SJCRH30 (cell line): ENCODE data around the gene TMEM25. TPM values are rescaled to one million over a fixed set of nuclear protein-coding genes. Genes with fewer than 3 reads are reported as not detected.
"Not testable (repeated sequence)": the region's sequence is repeated elsewhere in the genome, so short reads cannot be mapped to it uniquely, and the experiment has no call there.

Experiments used
- DNase-seq, 2 experiments: peaks; one replicate each; pipeline ENCODE4 v3.0.0-alpha.2; 2015 to 2020
- H3K27ac ChIP-seq: fragments of 250-450 bp; sonication (Bioruptor Pico); 2 replicates; pipeline ENCODE4 v1.5.1; 2020; ENCODE audit warnings: mild to moderate bottlenecking, moderate library complexity
- H3K27me3 ChIP-seq: fragments of 250-450 bp; sonication (Bioruptor Pico); 2 replicates; pipeline ENCODE4 v1.5.1; 2020; ENCODE audit warnings: mild to moderate bottlenecking, moderate library complexity
- H3K36me3 ChIP-seq: fragments of 250-450 bp; sonication (Bioruptor Pico); 2 replicates; pipeline ENCODE4 v1.5.1; 2020; ENCODE audit warnings: mild to moderate bottlenecking, moderate library complexity
- H3K4me1 ChIP-seq: fragments of 250-450 bp; sonication (Bioruptor Pico); 2 replicates; pipeline ENCODE4 v1.5.1; 2020; ENCODE audit warnings: mild to moderate bottlenecking, moderate library complexity
- H3K4me3 ChIP-seq: fragments of 250-450 bp; sonication (Bioruptor Pico); 2 replicates; pipeline ENCODE4 v1.5.1; 2020; ENCODE audit warnings: mild to moderate bottlenecking, moderate library complexity
- H3K9me3 ChIP-seq: fragments of 250-450 bp; sonication (Bioruptor Pico); replicated peaks from 2 replicates; pipeline ENCODE4 v1.5.1; 2020; ENCODE audit warnings: mild to moderate bottlenecking, moderate library complexity
- total RNA-seq: library from RNA; depleted of rRNA; stranded (reverse); fragments of >200 nt; shearing (Covaris generic); gene quantifications from 2 replicates; pipeline ENCODE4 v1.2.3, GENCODE V29; 2014

TMEM25 gene
- total RNA-seq, 1 experiment from 2014 or later = 8.5 TPM

DNA sequence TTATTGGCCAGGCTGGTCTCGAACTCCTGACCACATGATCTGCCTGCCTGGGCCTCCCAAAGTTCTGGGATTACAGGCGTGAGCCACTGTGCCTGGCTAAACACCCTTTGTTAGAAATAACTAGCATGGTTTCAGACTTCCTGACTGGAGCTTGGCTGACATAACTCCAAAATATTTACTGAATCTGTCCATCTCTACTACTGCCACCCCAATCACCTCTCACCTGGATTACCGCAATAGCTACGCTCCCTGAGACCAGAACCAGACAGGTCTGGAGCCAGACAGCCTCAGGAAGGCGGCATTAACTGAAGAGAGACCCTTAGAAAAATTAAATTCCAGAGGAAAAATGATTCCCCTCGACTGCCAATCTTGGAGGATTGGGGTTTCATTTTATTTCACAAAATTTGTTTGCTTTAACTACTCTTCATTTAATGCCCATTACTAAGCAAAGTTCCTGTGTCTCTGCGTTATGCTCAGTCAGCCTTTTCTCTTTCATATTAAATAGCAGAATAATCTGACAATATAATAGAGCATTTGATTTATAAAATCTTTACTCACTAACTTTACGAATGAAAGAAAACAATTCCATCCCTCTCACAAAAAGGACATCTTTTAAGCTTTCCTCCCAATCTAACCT lies 13.1 kb downstream of the TMEM25 start:
- no peaks in the 10 kb centered on the region for H3K36me3 ChIP-seq

DNA sequence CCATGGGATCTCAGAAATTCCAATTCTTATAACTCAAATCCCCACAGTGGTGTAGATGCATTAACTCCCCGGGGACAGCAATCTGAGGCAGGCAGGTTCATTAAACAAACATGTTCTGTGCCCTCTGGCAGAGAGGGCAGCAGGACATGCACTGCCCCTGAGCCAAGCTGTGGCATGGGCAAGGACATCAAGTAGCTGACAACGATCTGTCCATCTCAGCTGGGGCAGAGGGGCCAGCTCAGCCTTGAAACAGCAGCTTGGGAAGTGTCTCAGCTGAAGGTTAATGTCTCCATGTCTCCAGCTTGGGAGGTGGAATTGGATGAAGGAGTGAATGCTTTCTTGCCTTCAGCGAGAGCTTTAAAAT lies 13.6 kb downstream of the TMEM25 start:
- H3K4me1 ChIP-seq = no peaks in the 10 kb centered on the region
- H3K27me3 ChIP-seq = no peaks in the 10 kb centered on the region
- H3K4me3 ChIP-seq = no peak overlapping the region
- no peaks in the 10 kb centered on the region for H3K36me3 ChIP-seq
- H3K27ac ChIP-seq = no peak overlapping the region
- H3K9me3 ChIP-seq = no peaks in the 10 kb centered on the region
- no peak for DNase-seq

More for the DNA sequence above, 13.1 kb downstream of the TMEM25 start:
- Histone ChIP-seq H3K4me3 (no peak overlapping the region), H3K27ac (no peak overlapping the region), H3K4me1 (no peaks in the 10 kb centered on the region), H3K27me3 (no peaks in the 10 kb centered on the region), H3K9me3 (no peaks in the 10 kb centered on the region)
- DNase-seq = no peak

DNA sequence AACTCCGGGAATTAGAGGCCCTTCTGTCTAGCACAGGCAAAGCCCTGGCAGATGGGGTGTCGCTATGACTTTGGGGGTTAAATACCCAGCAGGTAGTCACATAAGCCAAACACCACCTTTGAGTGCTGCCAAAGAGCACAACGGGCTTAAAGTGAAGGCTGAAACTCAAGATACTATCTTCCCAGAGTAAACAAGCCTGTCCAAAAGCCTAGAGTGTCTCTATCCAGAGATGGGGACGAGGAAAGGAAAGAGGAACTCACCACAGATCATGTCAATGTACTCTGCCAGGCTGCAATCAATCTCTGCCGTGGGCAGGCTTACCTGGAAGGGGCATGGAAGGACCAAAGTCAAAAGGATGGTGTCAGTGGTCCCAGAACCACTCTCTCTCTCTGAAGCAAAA lies 14.5 kb downstream of the TMEM25 start:
- Histone ChIP-seq H3K4me1 (no peaks in the 10 kb centered on the region), H3K4me3 (no peak overlapping the region), H3K27me3 (no peaks in the 10 kb centered on the region), H3K36me3 (no peaks in the 10 kb centered on the region), H3K27ac (no peak overlapping the region), H3K9me3 (no peaks in the 10 kb centered on the region)
- DNase-seq = no peak

DNA sequence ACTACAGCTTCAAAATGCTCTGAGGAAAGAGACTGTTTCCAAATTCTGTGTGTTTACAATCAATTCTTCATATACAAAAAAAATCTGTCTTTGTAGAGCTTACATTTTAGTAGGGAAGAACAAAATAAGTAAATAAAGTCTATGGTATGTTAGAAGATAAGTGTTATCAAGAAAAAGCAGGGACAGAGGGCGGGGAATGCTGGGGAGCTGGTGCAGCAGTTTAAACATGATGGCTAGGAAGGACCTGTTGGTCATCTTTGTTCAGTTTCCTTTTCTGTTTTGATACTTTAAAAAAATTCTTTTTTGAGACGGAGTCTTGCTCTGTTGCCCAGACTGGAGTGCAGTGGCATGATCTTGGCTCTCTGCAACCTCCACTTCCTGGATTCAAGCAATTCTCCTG lies 16.1 kb downstream of the TMEM25 start:
- Histone ChIP-seq H3K9me3 (no peaks in the 10 kb centered on the region), H3K4me3 (no peak overlapping the region), H3K4me1 (no peaks in the 10 kb centered on the region), H3K36me3 (no peaks in the 10 kb centered on the region), H3K27me3 (no peaks in the 10 kb centered on the region), H3K27ac (no peak overlapping the region)
- no peak for DNase-seq

DNA sequence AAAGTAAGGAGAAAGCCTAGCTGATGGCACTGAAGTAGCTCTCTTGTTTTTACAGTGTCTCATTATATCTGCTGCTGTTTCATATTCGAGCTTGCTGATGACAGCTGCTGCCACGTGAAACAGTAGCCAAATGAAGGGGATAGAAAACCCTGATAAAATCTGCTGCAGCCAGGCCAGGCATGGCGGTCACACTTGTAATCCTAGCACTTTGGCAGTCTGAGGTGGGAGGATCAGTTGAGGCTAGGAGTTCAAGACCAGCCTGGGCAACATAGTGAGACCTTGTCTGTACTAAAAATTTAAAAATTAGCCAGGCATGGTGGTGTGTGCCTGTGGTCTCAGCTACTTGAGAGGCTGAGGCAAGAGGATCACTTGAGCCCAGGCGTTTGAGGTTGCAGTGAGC lies 21.3 kb downstream of the TMEM25 start:
- Histone ChIP-seq H3K36me3 (no peaks in the 10 kb centered on the region), H3K4me1 (no peaks in the 10 kb centered on the region), H3K9me3 (no peaks in the 10 kb centered on the region), H3K27ac (no peak overlapping the region), H3K27me3 (no peaks in the 10 kb centered on the region), H3K4me3 (no peak overlapping the region)
- DNase-seq = no peak

DNA sequence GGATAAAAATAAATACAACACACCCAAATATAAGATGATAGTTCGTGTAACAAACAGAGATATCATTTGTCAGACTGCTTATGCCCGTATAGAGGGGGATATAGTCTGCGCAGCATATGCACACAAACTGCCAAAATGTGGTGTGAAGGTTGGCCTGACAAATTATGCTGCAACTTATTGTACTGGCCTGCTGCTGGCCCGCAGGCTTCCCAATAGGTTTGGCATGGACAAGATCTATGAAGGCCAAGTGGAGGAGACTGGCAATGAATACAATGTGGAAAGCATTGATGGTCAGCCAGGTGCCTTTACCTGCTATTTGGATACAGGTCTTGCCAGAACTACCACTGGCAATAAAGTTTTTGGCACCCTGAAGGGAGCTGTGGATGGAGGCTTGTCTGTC lies 29.8 kb downstream of the TMEM25 start:
- Histone ChIP-seq H3K27me3 (no peaks in the 10 kb centered on the region), H3K4me1 (no peaks in the 10 kb centered on the region), H3K36me3 (no peaks in the 10 kb centered on the region), H3K27ac (no peak overlapping the region), H3K9me3 (no peaks in the 10 kb centered on the region), H3K4me3 (no peak overlapping the region)
- no peak for DNase-seq

DNA sequence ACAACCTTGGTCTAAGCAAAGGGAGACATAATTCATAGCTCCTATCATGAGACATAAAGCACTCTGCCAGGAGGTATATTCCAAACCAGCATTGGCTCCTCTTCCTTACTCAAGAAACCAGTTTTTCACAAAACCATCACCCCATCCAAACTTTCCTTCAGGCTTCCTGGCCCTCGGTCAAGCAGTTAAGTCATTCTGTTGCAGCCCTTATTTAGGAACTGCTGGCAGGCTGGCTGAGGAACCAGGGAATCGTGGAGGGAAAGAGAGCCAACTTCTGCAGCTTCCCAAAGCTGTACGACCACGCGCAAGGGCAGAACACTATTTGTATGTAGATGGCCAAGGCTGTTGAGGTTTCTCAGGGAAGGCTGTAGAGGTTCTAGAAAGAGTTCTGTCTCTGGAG lies 34.1 kb downstream of the TMEM25 start:
- Histone ChIP-seq H3K36me3 (no peaks in the 10 kb centered on the region), H3K4me3 (no peak overlapping the region), H3K27ac (no peak overlapping the region)

DNA sequence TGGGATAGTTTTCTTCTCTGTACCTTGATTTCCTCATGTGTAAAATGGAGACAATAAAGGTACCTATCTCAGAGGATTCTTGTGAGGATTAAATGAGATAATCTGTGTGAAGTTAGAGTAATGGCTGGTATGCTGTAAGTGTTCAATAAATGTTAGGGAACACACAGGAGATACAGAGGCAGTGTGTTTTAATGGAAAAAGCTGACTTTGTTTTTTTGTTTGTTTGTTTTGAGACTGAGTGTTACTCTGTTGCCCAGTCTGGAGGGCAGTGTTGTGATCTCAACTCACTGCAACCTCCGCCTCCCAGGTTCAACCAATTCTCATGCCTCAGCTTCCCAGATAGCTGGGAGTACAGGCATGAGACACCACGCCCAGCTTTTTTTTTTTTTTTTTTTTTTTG lies 38.7 kb downstream of the TMEM25 start:
- Histone ChIP-seq H3K36me3 (no peaks in the 10 kb centered on the region; the same call in 1 of the 2 replicates), H3K27me3 (no peaks in the 10 kb centered on the region), H3K4me3 (no peak overlapping the region), H3K9me3 (no peaks in the 10 kb centered on the region), H3K4me1 (peaks cover 7% of the 10 kb centered on the region), H3K27ac (no peak overlapping the region)
- DNase-seq = no peak

More for the DNA sequence above, 34.1 kb downstream of the TMEM25 start:
- Histone ChIP-seq H3K27me3 (no peaks in the 10 kb centered on the region), H3K9me3 (no peaks in the 10 kb centered on the region), H3K4me1 (no peaks in the 10 kb centered on the region)
- no peak for DNase-seq

DNA sequence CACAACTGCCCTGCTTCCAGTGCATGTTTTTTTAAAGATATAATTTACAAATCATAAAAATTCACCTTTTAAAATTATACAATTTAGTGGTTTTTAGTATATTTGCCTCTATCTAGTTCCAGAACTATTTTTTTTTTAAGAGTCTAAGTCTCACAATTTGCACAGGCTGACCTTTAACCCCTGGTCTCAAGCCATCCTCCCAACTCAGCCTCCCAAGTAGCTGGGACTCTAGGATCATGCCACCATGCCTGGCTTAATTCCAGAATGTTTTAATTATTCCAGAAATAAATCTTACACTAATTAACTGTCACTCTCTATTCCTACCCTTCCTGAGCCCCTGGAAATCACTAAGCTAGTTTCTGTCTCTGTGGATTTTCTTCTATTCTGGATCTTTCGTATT lies 39.8 kb downstream of the TMEM25 start:
- H3K9me3 ChIP-seq = no peaks in the 10 kb centered on the region
- no peak for DNase-seq
- H3K4me3 ChIP-seq = no peak overlapping the region
- no peaks in the 10 kb centered on the region; the same call in 1 of the 2 replicates for H3K36me3 ChIP-seq
- no peaks in the 10 kb centered on the region for H3K27me3 ChIP-seq
- H3K4me1 ChIP-seq = peaks cover 17% of the 10 kb centered on the region
- H3K27ac ChIP-seq = no peak overlapping the region

DNA sequence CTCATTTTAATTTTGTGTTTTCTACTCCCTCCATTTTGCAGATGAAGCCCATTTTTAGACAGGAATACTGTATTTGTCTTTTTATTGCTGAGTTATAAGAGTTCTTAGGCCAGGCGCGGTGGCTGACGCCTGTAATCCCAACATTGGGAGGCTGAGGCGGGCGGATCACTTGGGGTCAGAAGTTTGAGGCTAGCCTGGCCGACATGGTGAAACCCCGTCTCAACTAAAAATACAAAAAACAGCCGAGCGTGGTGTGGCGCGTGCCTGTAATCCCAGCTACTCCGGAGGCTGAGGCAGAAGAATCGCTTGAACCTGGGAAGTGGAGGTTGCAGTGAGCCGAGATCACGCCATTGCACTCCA lies 40.7 kb downstream of the TMEM25 start:
- not testable (repeated sequence) for H3K36me3 ChIP-seq, H3K27me3 ChIP-seq, H3K9me3 ChIP-seq
- Histone ChIP-seq H3K4me1 (peaks cover 19% of the 10 kb centered on the region), H3K27ac (peak overlapping the region; percentile 94), H3K4me3 (peak overlapping the region; percentile 100)
- DNase-seq = peak; percentile 16 to 25

DNA sequence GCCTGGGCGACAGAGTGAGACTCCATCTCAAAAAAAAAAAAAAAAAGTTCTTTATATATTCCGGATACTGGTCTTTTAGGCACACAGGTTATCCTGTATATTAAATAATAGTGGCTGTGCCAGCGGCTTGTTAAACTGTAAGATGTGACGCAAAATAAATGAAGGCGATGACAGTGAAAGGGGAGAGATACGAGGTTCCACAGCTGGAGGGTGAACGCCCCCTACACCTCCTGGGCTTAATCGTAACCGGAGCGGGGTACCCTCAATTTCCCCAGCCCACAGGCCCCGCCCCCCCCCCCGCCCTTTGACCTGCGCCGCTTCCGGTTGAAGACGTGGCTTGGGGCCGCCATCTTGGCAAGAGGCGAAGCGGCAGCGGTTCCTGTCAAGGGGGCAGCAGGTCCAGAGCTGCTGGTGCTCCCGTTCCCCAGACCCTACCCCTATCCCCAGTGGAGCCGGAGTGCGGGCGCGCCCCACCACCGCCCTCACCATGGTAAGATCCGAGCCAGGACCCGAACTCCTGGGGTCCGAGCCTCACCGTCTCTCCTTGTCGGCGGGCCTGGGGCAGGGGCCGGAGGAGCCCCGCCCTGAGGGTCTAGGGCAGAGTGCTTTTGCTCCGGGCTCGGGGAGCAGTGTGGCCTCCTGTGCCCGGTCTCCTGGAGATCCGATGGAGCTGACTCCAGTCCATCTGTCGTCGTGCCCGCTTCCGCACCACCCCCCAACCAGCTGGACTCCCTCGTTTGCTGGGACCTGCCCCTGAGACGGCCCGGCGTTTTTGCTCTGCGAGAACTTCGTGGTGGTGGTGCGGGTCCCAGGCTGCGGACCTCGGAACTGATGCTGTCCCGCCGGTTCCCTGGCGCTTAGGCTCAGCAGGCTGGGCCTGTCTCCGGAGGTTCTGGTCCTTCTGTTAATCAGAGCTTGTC lies 41.3 kb downstream of the TMEM25 start, which contains the start of gene ARCN1:
Gene ARCN1 (plus strand): TSS at position 349 of the 920 bp plus-strand sequence. CDS start 139 bp downstream, at position 488.
- DNase-seq = peak; percentile 75 to 82
- H3K27ac ChIP-seq = peak within 1 kb of the TSS; percentile 94
- no peaks in the 10 kb centered on the region for H3K9me3 ChIP-seq
- no peaks in the 10 kb centered on the region for H3K27me3 ChIP-seq
- H3K4me1 ChIP-seq = peaks cover 19% of the 10 kb centered on the region
- H3K36me3 ChIP-seq = no peaks in the 10 kb centered on the region; the same call in 1 of the 2 replicates
- H3K4me3 ChIP-seq = peak within 1 kb of the TSS; percentile 100

DNA sequence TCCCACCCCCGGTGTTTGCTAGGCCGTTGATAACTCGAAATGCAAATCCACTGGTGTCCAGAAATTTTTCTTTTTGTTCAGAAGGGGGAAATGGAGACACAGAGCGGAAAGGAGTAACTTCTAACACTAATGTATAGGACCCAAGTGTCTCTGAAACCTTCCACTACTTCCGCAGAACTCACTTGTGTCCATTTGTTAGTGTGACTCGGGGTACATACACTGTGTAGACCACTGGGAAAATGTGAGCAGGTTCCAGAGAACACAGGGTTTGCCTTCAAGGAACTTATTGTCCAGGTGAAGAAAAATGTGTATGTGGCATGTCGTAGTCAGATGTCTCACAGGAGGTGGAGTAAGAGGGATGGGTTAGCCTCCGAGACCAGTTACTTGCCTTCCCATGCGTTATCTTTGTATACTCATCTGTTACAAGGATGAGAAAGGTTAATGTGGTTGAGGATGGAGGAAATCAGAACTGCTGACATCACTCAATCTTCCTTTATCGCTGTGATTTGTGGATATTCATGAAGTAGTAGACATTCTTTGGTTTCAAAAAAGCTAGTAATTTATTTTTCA lies 42.1 kb downstream of the TMEM25 start:
- Histone ChIP-seq H3K36me3 (no peaks in the 10 kb centered on the region; the same call in 1 of the 2 replicates), H3K27ac (peak overlapping the region; percentile 94), H3K27me3 (no peaks in the 10 kb centered on the region), H3K9me3 (no peaks in the 10 kb centered on the region), H3K4me1 (peaks cover 19% of the 10 kb centered on the region), H3K4me3 (peak overlapping the region; percentile 100)
- DNase-seq = peak in 1 of 2 experiments; percentile 29

DNA sequence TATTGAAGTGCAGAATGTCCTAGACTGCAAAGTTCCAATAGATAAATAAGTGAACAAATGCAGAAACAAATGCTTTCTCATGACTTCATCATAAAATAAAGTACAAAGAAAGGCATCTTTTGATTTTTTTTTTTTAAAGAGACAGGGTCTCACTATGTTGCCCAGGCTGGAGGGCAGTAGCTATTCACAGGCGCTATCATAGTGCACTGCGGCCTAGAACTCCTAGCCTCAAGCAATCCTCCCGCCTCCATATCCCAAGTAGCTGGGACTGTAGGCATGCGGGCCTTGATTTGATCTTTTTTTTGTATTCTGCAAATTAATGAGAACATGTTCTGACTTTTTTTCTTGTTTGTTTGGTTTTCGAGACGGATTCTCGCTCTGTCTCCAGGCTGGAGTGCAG lies 43.6 kb downstream of the TMEM25 start:
- H3K27me3 ChIP-seq = no peaks in the 10 kb centered on the region
- H3K36me3 ChIP-seq = no peaks in the 10 kb centered on the region; the same call in 1 of the 2 replicates
- H3K4me1 ChIP-seq = peaks cover 19% of the 10 kb centered on the region
- no peak for DNase-seq
- H3K27ac ChIP-seq = peak overlapping the region; percentile 76
- H3K9me3 ChIP-seq = no peaks in the 10 kb centered on the region
- H3K4me3 ChIP-seq = no peak overlapping the region

DNA sequence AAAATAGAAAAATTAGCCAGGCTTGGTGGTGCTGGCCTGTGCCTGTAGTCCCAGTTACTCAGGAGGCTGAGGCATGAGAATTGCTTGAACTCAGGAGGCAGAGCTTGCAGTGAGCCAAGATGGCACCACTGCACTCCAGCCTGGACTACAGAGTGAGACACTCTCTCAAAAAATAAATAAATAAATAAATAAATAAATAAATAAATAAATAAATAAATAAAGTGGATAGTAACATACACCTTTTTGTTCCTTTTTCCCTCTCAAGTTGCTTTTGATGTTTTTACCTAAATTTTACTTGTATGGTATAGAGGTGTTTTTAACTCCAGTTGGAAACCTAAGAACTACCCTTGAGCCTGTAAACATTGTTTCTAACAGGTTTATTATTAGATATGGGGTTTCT lies 47.0 kb downstream of the TMEM25 start:
- DNase-seq, H3K36me3 ChIP-seq, H3K4me3 ChIP-seq, H3K9me3 ChIP-seq, H3K27ac ChIP-seq, H3K27me3 ChIP-seq: not testable (repeated sequence)
- peaks cover 19% of the 10 kb centered on the region for H3K4me1 ChIP-seq

DNA sequence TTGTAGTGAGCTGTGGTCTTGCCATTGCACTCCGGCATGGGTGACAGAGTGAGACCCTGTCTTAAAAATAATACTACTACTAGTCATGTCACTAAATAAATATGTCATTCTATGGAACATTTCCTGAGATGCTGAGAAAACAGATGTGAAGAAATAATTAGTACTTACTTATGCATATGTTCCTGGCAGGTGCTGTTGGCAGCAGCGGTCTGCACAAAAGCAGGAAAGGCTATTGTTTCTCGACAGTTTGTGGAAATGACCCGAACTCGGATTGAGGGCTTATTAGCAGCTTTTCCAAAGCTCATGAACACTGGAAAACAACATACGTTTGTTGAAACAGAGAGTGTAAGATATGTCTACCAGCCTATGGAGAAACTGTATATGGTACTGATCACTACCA lies 50.1 kb downstream of the TMEM25 start:
- Histone ChIP-seq H3K27ac (no peak overlapping the region), H3K4me3 (no peak overlapping the region), H3K36me3 (peaks cover 21% of the 10 kb centered on the region), H3K27me3 (no peaks in the 10 kb centered on the region), H3K9me3 (no peaks in the 10 kb centered on the region), H3K4me1 (peaks cover under 1% of the 10 kb centered on the region; the same call in 1 of the 2 replicates)
- no peak for DNase-seq
